Naive thymus-derived CD4-positive, alpha-beta T cell (primary cell): Measurements from ENCODE around the gene ATP6V0E1. TPM values are rescaled to one million over a fixed set of nuclear protein-coding genes. Genes with fewer than 3 reads are reported as not detected.

ENCODE experiments used
- ATAC-seq: fragments of 150-1000 bp; cut with Tn5 transposase; 2 replicates; pipeline ENCODE4 v1.10.0; 2021; ENCODE audit warnings: mild to moderate bottlenecking, moderate library complexity
- CTCF ChIA-PET: fragments of 350-600 bp; sonication (Branson Sonifier 250); formaldehyde crosslinking; loops from one replicate; lab custom pipeline; 2021; ENCODE audit warnings: antibody characterized with exemption; lab: Charles Lee
- POLR2A ChIA-PET: fragments of 350-600 bp; sonication (Branson Sonifier 250); formaldehyde crosslinking; loops from one replicate; lab custom pipeline; 2021; ENCODE audit warnings: antibody characterized with exemption, inconsistent platforms; lab: Charles Lee
- DNase-seq, 9 donors: peaks; one replicate each; pipeline versions ENCODE4 v3.0.0 to v3.0.0-alpha.2; 2020 to 2022; ENCODE audit warnings: mixed read lengths in 1 of 9
- H3K27ac ChIP-seq: one replicate; pipeline ENCODE4 v1.7.0; 2013; ENCODE audit warnings: mild to moderate bottlenecking, low read depth, low read length, moderate library complexity
- H3K27me3 ChIP-seq, 2 donors: one replicate each; pipeline ENCODE4 v1.7.0; 2013; ENCODE audit warnings: low read length in 2 of 2, mild to moderate bottlenecking in 2 of 2, moderate library complexity in 2 of 2; ENCODE audit not compliant: control insufficient read depth in 2 of 2, insufficient read depth in 2 of 2
- H3K36me3 ChIP-seq, 3 experiments: 1 replicate in 2 of 3; 2 replicates in 1 of 3; pipeline ENCODE4 v1.7.0; 2013; ENCODE audit warnings: low read length in 3 of 3, mild to moderate bottlenecking in 3 of 3, moderate library complexity in 1 of 3; ENCODE audit not compliant: insufficient read depth in 3 of 3, control insufficient read depth in 2 of 3
- H3K4me1 ChIP-seq, 2 donors: one replicate each; pipeline ENCODE4 v1.7.0; 2013; ENCODE audit warnings: low read length in 2 of 2, mild to moderate bottlenecking in 2 of 2, moderate library complexity in 1 of 2; ENCODE audit not compliant: control insufficient read depth in 2 of 2, insufficient read depth in 2 of 2
- H3K4me3 ChIP-seq: 2 replicates; pipeline ENCODE4 v1.7.0; 2013; ENCODE audit warnings: mild to moderate bottlenecking, low read length
- H3K9me3 ChIP-seq, 3 experiments: 1 replicate in 2 of 3; 2 replicates in 1 of 3; pipeline ENCODE4 v1.7.0; 2013; ENCODE audit warnings: low read length in 3 of 3; ENCODE audit not compliant: control insufficient read depth in 2 of 3
- H3K27ac Mint-ChIP-seq, 9 donors: one replicate each; pipeline ENCODE4 v1.8.0; 2020 to 2022; ENCODE audit warnings: mixed read lengths in 9 of 9, mild to moderate bottlenecking in 8 of 9, moderate library complexity in 5 of 9, inconsistent platforms in 2 of 9
- H3K27me3 Mint-ChIP-seq, 5 donors: one replicate each; pipeline ENCODE4 v1.8.0; 2021 to 2022; ENCODE audit warnings: mixed read lengths in 5 of 5, mild to moderate bottlenecking in 1 of 5
- H3K36me3 Mint-ChIP-seq, 5 donors: one replicate each; pipeline ENCODE4 v1.8.0; 2020 to 2022; ENCODE audit warnings: mixed read lengths in 5 of 5, mild to moderate bottlenecking in 3 of 5, inconsistent platforms in 1 of 5
- H3K4me1 Mint-ChIP-seq, 7 donors: one replicate each; pipeline ENCODE4 v1.8.0; 2020 to 2022; ENCODE audit warnings: mixed read lengths in 7 of 7, mild to moderate bottlenecking in 3 of 7, inconsistent platforms in 1 of 7
- H3K4me3 Mint-ChIP-seq, 10 donors: one replicate each; pipeline ENCODE4 v1.8.0; 2020 to 2022; ENCODE audit warnings: mild to moderate bottlenecking in 10 of 10, mixed read lengths in 10 of 10, moderate library complexity in 6 of 10, inconsistent platforms in 2 of 10
- H3K9me3 Mint-ChIP-seq, 11 donors: one replicate each; pipeline ENCODE4 v1.8.0; 2020 to 2022; ENCODE audit warnings: mixed read lengths in 11 of 11, mild to moderate bottlenecking in 4 of 11, inconsistent platforms in 1 of 11, moderate library complexity in 1 of 11
- intact Hi-C, 2 donors: fragments of 100-400 bp; cut with micrococcal nuclease; formaldehyde crosslinking; loops; one replicate each; pipeline ENCODE4 v1.15.1; 2023
- polyA plus RNA-seq, 2 donors: library from polyadenylated mRNA; unstranded; fragments of 300-500 nt; fragmentation: Illumina TruSeq; gene quantifications; one replicate each; pipeline ENCODE4 v1.2.3, GENCODE V29; 2021
- total RNA-seq, 6 experiments: library from RNA in 5 of 6; stranded (reverse) in 5 of 6; gene quantifications; 1 replicate in 5 of 6; 2 replicates in 1 of 6; pipeline ENCODE4 v1.2.3 and lab custom pipeline; 2021 to 2026

ATP6V0E1 gene
- total and polyA plus RNA-seq, 7 experiments from 2014 or later, result 61.8 to 455 (median 142) TPM

DNA sequence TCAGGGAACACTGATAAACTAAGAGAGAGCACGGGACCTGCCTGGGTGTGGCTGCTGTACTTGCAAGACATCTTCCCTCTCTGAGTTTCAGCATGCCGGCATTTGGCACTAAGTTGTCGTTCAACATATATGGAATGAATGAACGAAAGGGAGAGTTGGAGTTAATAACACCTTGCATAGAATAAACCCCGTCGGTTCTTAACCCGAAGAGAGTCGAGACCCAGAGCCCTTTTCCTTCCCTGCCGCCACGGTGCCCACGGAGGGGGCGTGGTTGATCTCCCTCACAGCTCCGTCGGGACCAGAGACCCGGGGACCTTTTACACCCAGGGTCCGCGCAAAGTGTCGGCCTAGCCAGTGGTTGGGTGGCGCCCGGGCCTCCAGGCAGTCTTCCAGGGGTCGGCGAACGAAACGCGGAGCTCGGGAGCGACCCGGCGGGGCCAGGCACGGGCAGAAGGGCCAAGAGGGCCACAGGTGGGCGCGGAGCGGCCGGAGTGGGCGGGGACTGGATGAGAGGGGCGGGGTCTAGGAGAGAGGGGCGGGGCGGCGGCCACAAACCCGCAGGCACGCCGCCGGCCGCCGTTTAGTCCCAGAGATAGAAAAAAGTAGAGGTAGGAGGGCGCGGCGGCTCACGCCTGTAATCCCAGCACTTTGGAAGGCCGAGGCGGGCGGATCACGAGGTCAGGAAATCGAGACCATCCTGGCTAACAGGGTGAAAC is 25.1 kb upstream of the ATP6V0E1 start:
- peaks cover 18 to 45% (median 37%) of the 10 kb centered on the region in 7 donors for H3K4me1 Mint-ChIP-seq

GRCh38 chr5:172959824-172960799 is 23.5 kb upstream of the ATP6V0E1 start:
- POLR2A ChIA-PET, result interaction anchor here (0.7 to 1.9 kb wide), 15 partner anchors 8 to 953 kb away, joined by 3 to 15 read pairs (median 4); partner anchors contain the start of genes ATP6V0E1 and FBXW11
- peak overlapping the region; percentile 90 for H3K4me3 ChIP-seq

More for the DNA sequence above, 25.1 kb upstream of the ATP6V0E1 start:
- Mint-ChIP-seq H3K9me3 (peaks cover 0 to 4% (median 0%) of the 10 kb centered on the region in 11 donors), H3K27ac (peak overlapping the region; percentile 94 to 99 (median 98)), H3K4me3 (peak overlapping the region; percentile 88 to 98 (median 97)), H3K36me3 (peaks cover 2 to 11% (median 3%) of the 10 kb centered on the region in 5 donors), H3K27me3 (peaks cover 0 to 4% (median 0%) of the 10 kb centered on the region in 5 donors)
- Histone ChIP-seq H3K4me1 (peaks cover 9 to 10% of the 10 kb centered on the region in 2 donors), H3K36me3 (peaks cover 0 to 9% (median 7%) of the 10 kb centered on the region in 3 experiments), H3K9me3 (no peaks in the 10 kb centered on the region), H3K4me3 (peak overlapping the region; percentile 90), H3K27me3 (no peaks in the 10 kb centered on the region), H3K27ac (peak overlapping the region; percentile 95)
- POLR2A ChIA-PET, result interaction anchor here (0.6 to 1.9 kb wide), 15 partner anchors 7 to 952 kb away, joined by 3 to 15 read pairs (median 4); partner anchors contain the start of genes ATP6V0E1, DUSP1 and FBXW11
- intact Hi-C loops, result loop anchor here (1.0 to 10.0 kb wide), 19 partner anchors 25 to 1571 kb away; partner anchors contain the start of genes ATP6V0E1 (in 2 of the 2), BNIP1 (in 2 of the 2), BOD1 (in 2 of the 2) and ERGIC1 (in 2 of the 2)
- CTCF ChIA-PET, result interaction anchor here (0.6 to 2.1 kb wide), 6 partner anchors 21 to 246 kb away, joined by 3 to 10 read pairs (median 4); partner anchors contain the start of gene ATP6V0E1
- ATAC-seq (peak; percentile 84), DNase-seq (peak in 7 of 9 donors; percentile 13 to 76 (median 57))

GRCh38 chr5:172969921-172970320 is 13.7 kb upstream of the ATP6V0E1 start:
- intact Hi-C loops, result no loop called here
- no peak for ATAC-seq
- Mint-ChIP-seq H3K36me3 (peaks cover 8 to 29% (median 25%) of the 10 kb centered on the region in 5 donors), H3K4me1 (peaks cover 0 to 7% (median 2%) of the 10 kb centered on the region in 7 donors), H3K9me3 (peaks cover 0 to 2% (median 0%) of the 10 kb centered on the region in 11 donors), H3K27me3 (no peaks in the 10 kb centered on the region), H3K27ac (no peak overlapping the region), H3K4me3 (no peak overlapping the region)
- ChIA-PET POLR2A (interaction anchor here (1.0 kb wide), 1 partner anchor 11 kb away, joined by 3 read pairs; the partner anchor contains the start of gene RPL26L1), CTCF (no interaction called here)
- H3K27me3 ChIP-seq, result no peaks in the 10 kb centered on the region
- no peak overlapping the region for H3K4me3 ChIP-seq
- DNase-seq, result no peak
- peaks cover 0 to 31% (median 3%) of the 10 kb centered on the region in 3 experiments for H3K36me3 ChIP-seq
- no peak overlapping the region for H3K27ac ChIP-seq
- no peaks in the 10 kb centered on the region for H3K9me3 ChIP-seq
- no peaks in the 10 kb centered on the region for H3K4me1 ChIP-seq

More at GRCh38 chr5:172959824-172960799, 23.5 kb upstream of the ATP6V0E1 start:
- Mint-ChIP-seq H3K9me3 (peaks cover 0 to 4% (median 0%) of the 10 kb centered on the region in 11 donors), H3K27me3 (peaks cover 0 to 2% (median 0%) of the 10 kb centered on the region in 5 donors), H3K4me3 (peak overlapping the region; percentile 88 to 98 (median 97)), H3K36me3 (peaks cover 7 to 18% (median 11%) of the 10 kb centered on the region in 5 donors), H3K4me1 (peaks cover 18 to 41% (median 35%) of the 10 kb centered on the region in 7 donors), H3K27ac (peak overlapping the region; percentile 94 to 99 (median 98))
- peak in 1 of 9 donors; percentile 26 for DNase-seq
- peak overlapping the region; percentile 95 for H3K27ac ChIP-seq
- peaks cover 0 to 17% (median 7%) of the 10 kb centered on the region in 3 experiments for H3K36me3 ChIP-seq
- no peak for ATAC-seq
- no peaks in the 10 kb centered on the region for H3K27me3 ChIP-seq
- intact Hi-C loops, result loop anchor here (1.0 to 10.0 kb wide), 17 partner anchors 23 to 1573 kb away; partner anchors contain the start of genes ATP6V0E1 (in 2 of the 2), BNIP1 (in 2 of the 2), ERGIC1 (in 2 of the 2) and SH3PXD2B (in 2 of the 2)
- peaks cover 9 to 10% of the 10 kb centered on the region in 2 donors for H3K4me1 ChIP-seq
- CTCF ChIA-PET, result interaction anchor here (0.8 to 2.1 kb wide), 6 partner anchors 23 to 963 kb away, joined by 3 to 10 read pairs (median 4); partner anchors contain the start of genes ATP6V0E1 and DUSP1
- H3K9me3 ChIP-seq, result no peaks in the 10 kb centered on the region

GRCh38 chr5:172971482-172971881 is 12.1 kb upstream of the ATP6V0E1 start:
- intact Hi-C loops, result no loop called here
- Histone ChIP-seq H3K27me3 (no peaks in the 10 kb centered on the region), H3K4me1 (no peaks in the 10 kb centered on the region), H3K36me3 (peaks cover 0 to 22% (median 0%) of the 10 kb centered on the region in 3 experiments), H3K9me3 (no peaks in the 10 kb centered on the region), H3K27ac (no peak overlapping the region), H3K4me3 (no peak overlapping the region)
- H3K4me3 Mint-ChIP-seq, result no peak overlapping the region
- ChIA-PET CTCF (interaction anchor here (1.5 kb wide), 1 partner anchor 12 kb away, joined by 3 read pairs; the partner anchor contains the start of gene ATP6V0E1), POLR2A (interaction anchor here (1.0 kb wide), 1 partner anchor 22 kb away, joined by 4 read pairs; no protein-coding TSS in a partner anchor)
- H3K36me3 Mint-ChIP-seq, result peaks cover 0 to 19% (median 16%) of the 10 kb centered on the region in 5 donors
- H3K9me3 Mint-ChIP-seq, result peaks cover 0 to 2% (median 0%) of the 10 kb centered on the region in 11 donors
- no peak for DNase-seq
- no peak overlapping the region for H3K27ac Mint-ChIP-seq
- H3K4me1 Mint-ChIP-seq, result no peaks in the 10 kb centered on the region
- ATAC-seq, result no peak
- peaks cover 0 to 2% (median 0%) of the 10 kb centered on the region in 5 donors for H3K27me3 Mint-ChIP-seq

DNA sequence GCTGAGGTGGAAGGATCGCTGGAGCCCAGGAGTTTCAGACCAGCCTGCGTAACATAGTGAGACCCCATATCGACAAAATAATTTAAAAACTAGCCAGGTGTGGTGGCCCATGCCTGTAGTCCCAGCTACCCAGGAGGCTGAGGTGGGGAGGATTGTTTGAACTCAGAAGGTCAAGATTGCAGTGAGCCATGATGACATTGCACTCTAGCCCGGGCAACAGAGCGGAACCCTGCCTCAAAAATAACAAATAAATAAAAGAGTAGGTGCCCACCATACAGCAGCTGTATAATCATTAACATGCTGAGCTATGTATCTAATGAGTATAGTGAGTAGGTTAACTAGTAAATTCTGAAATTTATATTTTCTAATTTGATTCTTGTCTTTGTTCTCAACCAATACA is 11.0 kb upstream of the ATP6V0E1 start:
- Histone ChIP-seq H3K9me3 (no peaks in the 10 kb centered on the region), H3K27me3 (no peaks in the 10 kb centered on the region), H3K36me3 (peaks cover 0 to 22% (median 0%) of the 10 kb centered on the region in 3 experiments), H3K4me1 (no peaks in the 10 kb centered on the region), H3K4me3 (no peak overlapping the region), H3K27ac (no peak overlapping the region)
- Mint-ChIP-seq H3K27ac (no peak overlapping the region), H3K27me3 (peaks cover 0 to 6% (median 0%) of the 10 kb centered on the region in 5 donors), H3K4me3 (no peak overlapping the region), H3K9me3 (peaks cover 0 to 2% (median 0%) of the 10 kb centered on the region in 11 donors), H3K36me3 (peaks cover 0 to 17% (median 16%) of the 10 kb centered on the region in 5 donors), H3K4me1 (no peaks in the 10 kb centered on the region)
- ChIA-PET CTCF (no interaction called here), POLR2A (interaction anchor here (0.6 to 1.2 kb wide), 2 partner anchors 93 to 114 kb away, joined by 3 read pairs; no protein-coding TSS in a partner anchor)
- intact Hi-C loops, result no loop called here
- ATAC-seq, result no peak
- DNase-seq, result no peak
